Endodermal cell (in vitro differentiated cells): ENCODE data around the gene RSBN1L. TPM values are rescaled to one million over a fixed set of nuclear protein-coding genes. Genes with fewer than 3 reads are reported as not detected.

Experiments
- DNase-seq: peaks from one replicate; pipeline ENCODE4 v3.0.0-alpha.2; 2017
- H3K27ac ChIP-seq: 2 replicates; pipeline ENCODE4 v1.5.1; 2013; ENCODE audit warnings: mild to moderate bottlenecking, low read depth, low read length, moderate library complexity
- H3K27me3 ChIP-seq: 2 replicates; pipeline ENCODE4 v1.6.1; 2013; ENCODE audit warnings: mild to moderate bottlenecking, low read length, moderate library complexity; ENCODE audit not compliant: insufficient read depth, control insufficient read depth, poor library complexity, severe bottlenecking
- H3K36me3 ChIP-seq: 2 replicates; pipeline ENCODE4 v1.7.0; 2013; ENCODE audit warnings: mild to moderate bottlenecking, low read length, moderate library complexity; ENCODE audit not compliant: control insufficient read depth, insufficient read depth
- H3K4me1 ChIP-seq: one replicate; pipeline ENCODE4 v1.7.0; 2013; ENCODE audit warnings: low read length; ENCODE audit not compliant: control insufficient read depth, insufficient read depth
- H3K4me3 ChIP-seq: 2 replicates; pipeline ENCODE4 v1.5.1; 2013; ENCODE audit warnings: mild to moderate bottlenecking, low read length, moderate library complexity
- H3K9ac ChIP-seq: 2 replicates; pipeline ENCODE4 v1.6.1; 2013; ENCODE audit warnings: mild to moderate bottlenecking, low read length, moderate library complexity; ENCODE audit not compliant: poor library complexity, severe bottlenecking; ENCODE audit errors: extremely low read depth
- H3K9me3 ChIP-seq: 2 replicates; pipeline ENCODE4 v1.6.1; 2013; ENCODE audit warnings: mild to moderate bottlenecking, low read length, moderate library complexity; ENCODE audit not compliant: control insufficient read depth
- H3K27ac Mint-ChIP-seq: 2 replicates; pipeline ENCODE4 v1.8.0; 2020; ENCODE audit warnings: mixed read lengths
- H3K27me3 Mint-ChIP-seq: 2 replicates; pipeline ENCODE4 v1.8.0; 2021; ENCODE audit warnings: mild to moderate bottlenecking, mixed read lengths; ENCODE audit not compliant: insufficient read depth
- H3K36me3 Mint-ChIP-seq: 2 replicates; pipeline ENCODE4 v1.8.0; 2020; ENCODE audit warnings: low read depth, mixed read lengths
- H3K4me1 Mint-ChIP-seq: 2 replicates; pipeline ENCODE4 v1.8.0; 2020; ENCODE audit warnings: mixed read lengths
- H3K4me3 Mint-ChIP-seq: 2 replicates; pipeline ENCODE4 v1.8.0; 2020; ENCODE audit warnings: mild to moderate bottlenecking, moderate library complexity, mixed read lengths
- H3K9me3 Mint-ChIP-seq: 2 replicates; pipeline ENCODE4 v1.8.0; 2020; ENCODE audit warnings: mild to moderate bottlenecking, mixed read lengths
- WGBS, 2 experiments: methylation state at CpG; one replicate each; pipeline versions ENCODE4 v1.1.5 to v1.1.7; 2013; ENCODE audit warnings: missing lambda C conversion rate in 2 of 2, mixed read lengths in 1 of 2; ENCODE audit not compliant: insufficient coverage in 1 of 2, insufficient read length in 1 of 2; 5-methylcytosine and 5-hydroxymethylcytosine counted together
- total RNA-seq, 2 donors: library from RNA; stranded (reverse); fragmentation: NEBNext Ultra II Directional in 1 of 2; extraction: Animal tissue kit (Norgen Biotek cat#: 25700) in 1 of 2; gene quantifications; 2 replicates in 1 of 2; 3 replicates in 1 of 2; pipeline ENCODE4 v1.2.1, GENCODE V29; 2021
- TF ChIP-seq, protein P1 (sequence below): fragments of 200-600 bp; sonication (generic); conservative IDR thresholded peaks from 2 replicates; pipeline ENCODE4 v1.5.0; 2021; ENCODE audit warnings: antibody characterized with exemption, mild to moderate bottlenecking

RSBN1L gene
- total RNA-seq, 2 donors from 2014 or later, result 17.6 to 19.9 TPM

DNA sequence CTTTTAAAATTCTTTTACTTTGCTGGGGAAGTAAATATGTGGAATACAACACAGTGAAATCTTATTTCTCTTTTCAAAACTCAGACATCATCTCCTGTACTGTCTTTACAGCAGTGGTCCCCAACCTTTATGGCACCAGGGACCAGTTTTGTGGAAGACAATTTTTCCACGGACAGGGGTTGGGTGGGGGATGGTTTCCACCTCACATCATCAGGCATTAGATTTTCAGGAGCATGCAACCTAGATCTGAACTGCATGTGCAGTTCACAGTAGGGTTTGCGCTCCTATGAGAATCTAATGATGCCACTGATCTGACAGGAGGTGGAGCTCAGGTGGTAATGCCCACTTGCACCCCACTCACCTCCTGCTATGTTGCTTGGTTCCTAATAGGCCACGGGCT is 89.8 kb downstream of the RSBN1L start:
- TF ChIP-seq, protein P1, sequence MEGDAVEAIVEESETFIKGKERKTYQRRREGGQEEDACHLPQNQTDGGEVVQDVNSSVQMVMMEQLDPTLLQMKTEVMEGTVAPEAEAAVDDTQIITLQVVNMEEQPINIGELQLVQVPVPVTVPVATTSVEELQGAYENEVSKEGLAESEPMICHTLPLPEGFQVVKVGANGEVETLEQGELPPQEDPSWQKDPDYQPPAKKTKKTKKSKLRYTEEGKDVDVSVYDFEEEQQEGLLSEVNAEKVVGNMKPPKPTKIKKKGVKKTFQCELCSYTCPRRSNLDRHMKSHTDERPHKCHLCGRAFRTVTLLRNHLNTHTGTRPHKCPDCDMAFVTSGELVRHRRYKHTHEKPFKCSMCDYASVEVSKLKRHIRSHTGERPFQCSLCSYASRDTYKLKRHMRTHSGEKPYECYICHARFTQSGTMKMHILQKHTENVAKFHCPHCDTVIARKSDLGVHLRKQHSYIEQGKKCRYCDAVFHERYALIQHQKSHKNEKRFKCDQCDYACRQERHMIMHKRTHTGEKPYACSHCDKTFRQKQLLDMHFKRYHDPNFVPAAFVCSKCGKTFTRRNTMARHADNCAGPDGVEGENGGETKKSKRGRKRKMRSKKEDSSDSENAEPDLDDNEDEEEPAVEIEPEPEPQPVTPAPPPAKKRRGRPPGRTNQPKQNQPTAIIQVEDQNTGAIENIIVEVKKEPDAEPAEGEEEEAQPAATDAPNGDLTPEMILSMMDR, result no peak
- Mint-ChIP-seq H3K4me1 (peaks cover 8% of the 10 kb centered on the region), H3K27me3 (no peaks in the 10 kb centered on the region), H3K9me3 (peaks cover 19% of the 10 kb centered on the region), H3K27ac (no peak overlapping the region), H3K4me3 (no peak overlapping the region), H3K36me3 (peaks cover 32% of the 10 kb centered on the region)
- H3K4me1 ChIP-seq, result no peaks in the 10 kb centered on the region
- H3K9me3 ChIP-seq, result peaks cover 35% of the 10 kb centered on the region
- 97 to 100% methylated on average over 2 to 3 of the region's 3 CpGs for WGBS, 2 experiments
- no peak for DNase-seq
- peak overlapping the region; percentile 42 for H3K4me3 ChIP-seq
- no peak overlapping the region for H3K27ac ChIP-seq
- no peaks in the 10 kb centered on the region for H3K27me3 ChIP-seq
- no peak overlapping the region for H3K9ac ChIP-seq
- peaks cover 48% of the 10 kb centered on the region for H3K36me3 ChIP-seq

DNA sequence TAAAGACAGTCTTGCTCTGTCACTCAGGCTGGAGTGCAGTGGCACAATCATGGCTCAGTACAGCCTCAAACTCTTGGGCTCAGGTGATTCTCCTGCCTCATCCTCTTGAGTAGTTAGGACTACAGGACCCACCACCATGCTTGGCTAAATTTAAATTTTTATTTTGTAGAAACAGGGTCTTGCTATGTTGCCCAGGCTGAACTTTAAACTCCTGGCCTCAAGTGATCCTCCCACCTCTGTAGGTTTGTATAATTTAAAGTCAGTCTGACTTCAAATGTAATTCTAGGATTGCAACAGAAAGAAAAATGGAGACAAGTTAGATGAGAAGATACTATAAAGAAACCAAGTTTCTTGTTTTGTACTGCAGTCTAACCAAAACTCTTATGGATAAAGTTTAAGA is 90.5 kb downstream of the RSBN1L start:
- TF ChIP-seq, protein P1, result no peak
- Mint-ChIP-seq H3K9me3 (peaks cover 19% of the 10 kb centered on the region), H3K4me3 (no peak overlapping the region), H3K27me3 (no peaks in the 10 kb centered on the region), H3K36me3 (peaks cover 29% of the 10 kb centered on the region), H3K4me1 (peaks cover 16% of the 10 kb centered on the region), H3K27ac (no peak overlapping the region)
- peak overlapping the region; percentile 42 for H3K4me3 ChIP-seq
- H3K9me3 ChIP-seq, result peaks cover 35% of the 10 kb centered on the region
- no peak overlapping the region for H3K27ac ChIP-seq
- no peaks in the 10 kb centered on the region for H3K27me3 ChIP-seq
- no peak overlapping the region for H3K9ac ChIP-seq
- H3K4me1 ChIP-seq, result no peaks in the 10 kb centered on the region
- no peak for DNase-seq
- H3K36me3 ChIP-seq, result peaks cover 44% of the 10 kb centered on the region

DNA sequence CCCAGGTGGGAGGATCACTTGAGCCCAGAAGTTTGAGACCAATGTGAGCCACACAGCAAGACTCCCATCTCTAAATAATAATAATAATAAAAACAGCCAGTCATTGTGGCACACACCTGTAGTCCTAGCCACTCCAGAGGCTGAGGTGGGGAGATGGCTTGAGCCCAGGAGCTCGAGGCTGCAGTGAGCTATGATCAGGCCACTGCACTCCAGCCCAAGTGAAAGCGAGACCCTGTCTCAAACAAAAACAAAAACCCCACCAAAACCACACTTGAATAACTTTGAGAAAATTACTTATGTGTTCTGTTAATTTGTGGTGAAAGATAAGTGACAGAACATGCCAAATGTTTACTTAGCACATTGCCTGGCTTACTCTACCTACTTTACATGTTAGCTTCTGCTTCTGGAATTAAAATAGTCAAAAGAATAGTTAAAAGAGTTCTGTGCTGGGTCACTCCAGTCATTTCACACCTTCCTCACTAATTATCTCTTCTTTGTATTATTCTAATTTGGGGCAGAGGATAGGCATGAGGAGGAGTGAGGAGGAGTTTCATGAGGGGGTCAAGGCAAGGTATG is 92.2 kb downstream of the RSBN1L start:
- 93% methylated on average over 1 of the region's 2 CpGs; no CpG with 5 or more reads in 1 of the 2 experiments for WGBS, 2 experiments
- H3K9me3 ChIP-seq, result peaks cover 34% of the 10 kb centered on the region
- H3K4me3 ChIP-seq, result no peak overlapping the region
- Mint-ChIP-seq H3K27ac (no peak overlapping the region), H3K9me3 (peaks cover 19% of the 10 kb centered on the region), H3K36me3 (peaks cover 26% of the 10 kb centered on the region), H3K4me1 (peaks cover 23% of the 10 kb centered on the region), H3K4me3 (no peak overlapping the region), H3K27me3 (no peaks in the 10 kb centered on the region)
- peaks cover 28% of the 10 kb centered on the region for H3K36me3 ChIP-seq
- no peak overlapping the region for H3K9ac ChIP-seq
- TF ChIP-seq, protein P1, result no peak
- no peaks in the 10 kb centered on the region for H3K4me1 ChIP-seq
- DNase-seq, result no peak
- H3K27me3 ChIP-seq, result no peaks in the 10 kb centered on the region
- H3K27ac ChIP-seq, result no peak overlapping the region
